Kidney epithelial cell (primary cell): Measurements from ENCODE around the gene PNPLA3. TPM values are rescaled to one million over a fixed set of nuclear protein-coding genes. Genes with fewer than 3 reads are reported as not detected.
"Not testable (repeated sequence)": the region's sequence is repeated elsewhere in the genome, so short reads cannot be mapped to it uniquely, and the experiment has no call there.

Experiments used
- DNase-seq: peaks from one replicate; pipeline ENCODE4 v3.0.0-alpha.2; 2010; ENCODE audit warnings: low read depth
- H3K27me3 ChIP-seq: 2 replicates; pipeline ENCODE4 v1.6.0; 2011; ENCODE audit warnings: low read length; ENCODE audit not compliant: control insufficient read depth, insufficient read depth
- H3K36me3 ChIP-seq: 2 replicates; pipeline ENCODE4 v1.5.1; 2011; ENCODE audit warnings: low read length; ENCODE audit not compliant: control insufficient read depth, insufficient read depth
- H3K4me3 ChIP-seq: 2 replicates; pipeline ENCODE4 v1.5.1; 2011; ENCODE audit warnings: low read depth, mild to moderate bottlenecking, control low read depth, low read length
- total RNA-seq: library from RNA; depleted of rRNA; stranded (reverse); fragments of >200 nt; gene quantifications from 2 replicates; pipeline ENCODE4 v1.2.3, GENCODE V29; 2015
- TF ChIP-seq, protein P1 (sequence below): IDR thresholded peaks from 2 replicates; pipeline ENCODE4 v1.5.1; 2011; ENCODE audit warnings: mild to moderate bottlenecking, moderate library complexity, low read length, control low read depth, inconsistent platforms; ENCODE audit not compliant: insufficient read depth, poor library complexity, severe bottlenecking

PNPLA3 gene
- total RNA-seq, 1 donor from 2014 or later: 5.2 TPM

DNA sequence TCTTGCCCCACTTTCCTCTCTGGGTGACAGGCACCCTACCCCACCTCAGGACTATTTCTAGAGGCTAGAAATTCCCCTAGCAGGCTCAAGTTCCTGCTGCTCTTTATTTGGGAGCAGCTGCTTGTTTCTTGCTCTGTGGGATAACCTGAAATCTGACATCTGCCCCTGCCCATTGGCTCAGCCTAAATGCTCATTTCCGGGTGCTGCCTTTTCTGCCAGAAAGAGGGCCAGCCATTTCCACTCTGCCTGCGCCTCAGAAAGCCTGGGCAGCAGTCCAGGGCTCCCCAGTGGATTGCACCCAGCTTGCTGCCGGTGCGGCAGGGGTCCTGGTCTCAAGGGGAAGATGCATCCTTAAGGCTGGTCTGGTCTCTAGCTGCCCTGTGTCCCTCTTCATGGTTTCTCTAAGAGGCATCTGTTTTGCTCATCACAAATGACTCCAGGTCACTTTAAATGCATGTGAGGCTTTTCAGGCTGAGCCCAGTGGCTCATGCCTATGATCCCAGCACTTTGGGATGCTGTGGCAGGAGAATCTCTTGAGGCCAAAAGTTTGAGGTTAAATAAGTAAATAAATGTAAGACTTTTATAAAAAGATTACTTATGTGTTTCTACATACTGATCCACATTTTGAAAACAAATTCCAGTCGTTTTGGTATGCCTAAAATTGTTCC is 21.5 kb upstream of the PNPLA3 start:
- no peaks in the 10 kb centered on the region for H3K36me3 ChIP-seq
- DNase-seq: peak; percentile 38
- H3K4me3 ChIP-seq: no peak overlapping the region
- TF ChIP-seq, protein P1, sequence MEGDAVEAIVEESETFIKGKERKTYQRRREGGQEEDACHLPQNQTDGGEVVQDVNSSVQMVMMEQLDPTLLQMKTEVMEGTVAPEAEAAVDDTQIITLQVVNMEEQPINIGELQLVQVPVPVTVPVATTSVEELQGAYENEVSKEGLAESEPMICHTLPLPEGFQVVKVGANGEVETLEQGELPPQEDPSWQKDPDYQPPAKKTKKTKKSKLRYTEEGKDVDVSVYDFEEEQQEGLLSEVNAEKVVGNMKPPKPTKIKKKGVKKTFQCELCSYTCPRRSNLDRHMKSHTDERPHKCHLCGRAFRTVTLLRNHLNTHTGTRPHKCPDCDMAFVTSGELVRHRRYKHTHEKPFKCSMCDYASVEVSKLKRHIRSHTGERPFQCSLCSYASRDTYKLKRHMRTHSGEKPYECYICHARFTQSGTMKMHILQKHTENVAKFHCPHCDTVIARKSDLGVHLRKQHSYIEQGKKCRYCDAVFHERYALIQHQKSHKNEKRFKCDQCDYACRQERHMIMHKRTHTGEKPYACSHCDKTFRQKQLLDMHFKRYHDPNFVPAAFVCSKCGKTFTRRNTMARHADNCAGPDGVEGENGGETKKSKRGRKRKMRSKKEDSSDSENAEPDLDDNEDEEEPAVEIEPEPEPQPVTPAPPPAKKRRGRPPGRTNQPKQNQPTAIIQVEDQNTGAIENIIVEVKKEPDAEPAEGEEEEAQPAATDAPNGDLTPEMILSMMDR: no peak
- no peaks in the 10 kb centered on the region for H3K27me3 ChIP-seq

DNA sequence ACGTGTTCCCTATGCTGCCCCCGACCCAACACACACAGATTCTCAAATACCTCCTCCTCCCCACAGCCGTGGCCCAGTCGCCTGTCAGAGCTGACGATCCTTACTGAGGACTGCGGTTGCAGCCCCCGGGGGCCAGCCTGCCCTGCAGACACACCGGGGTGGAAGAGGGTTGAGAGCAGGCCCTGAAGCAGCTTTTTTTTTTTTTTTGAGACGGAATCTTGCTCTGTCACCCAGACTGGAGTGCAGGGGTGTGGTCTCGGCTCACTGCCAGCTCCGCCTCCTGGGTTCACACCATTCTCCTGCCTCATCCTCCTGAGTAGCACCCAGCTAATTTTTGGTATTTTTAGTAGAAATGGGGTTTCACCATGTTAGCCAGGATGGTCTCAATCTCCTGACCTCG is 20.6 kb upstream of the PNPLA3 start:
- H3K4me3 ChIP-seq, DNase-seq, H3K27me3 ChIP-seq, H3K36me3 ChIP-seq: not testable (repeated sequence)

DNA sequence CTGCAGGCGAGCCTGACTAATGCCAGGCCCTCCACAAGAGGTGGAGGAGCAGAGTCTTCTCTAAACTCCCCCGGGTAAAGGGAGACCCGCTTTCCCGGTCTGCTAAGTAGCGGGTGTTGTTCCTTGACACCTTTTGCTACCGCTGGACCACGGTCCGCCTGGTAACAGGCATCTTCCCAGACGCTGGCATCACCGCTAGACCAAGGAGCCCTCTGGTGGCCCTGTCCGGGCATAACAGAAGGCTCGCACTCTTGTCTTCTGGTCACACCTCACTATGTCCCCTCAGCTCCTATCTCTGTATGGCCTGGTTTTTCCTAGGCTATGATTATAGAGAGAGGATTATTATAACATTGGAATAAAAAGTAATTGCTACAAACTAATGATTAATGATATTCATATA is 19.2 kb upstream of the PNPLA3 start:
- TF ChIP-seq, protein P1: peak; percentile 20
- not testable (repeated sequence) for H3K36me3 ChIP-seq, H3K4me3 ChIP-seq, DNase-seq, H3K27me3 ChIP-seq

DNA sequence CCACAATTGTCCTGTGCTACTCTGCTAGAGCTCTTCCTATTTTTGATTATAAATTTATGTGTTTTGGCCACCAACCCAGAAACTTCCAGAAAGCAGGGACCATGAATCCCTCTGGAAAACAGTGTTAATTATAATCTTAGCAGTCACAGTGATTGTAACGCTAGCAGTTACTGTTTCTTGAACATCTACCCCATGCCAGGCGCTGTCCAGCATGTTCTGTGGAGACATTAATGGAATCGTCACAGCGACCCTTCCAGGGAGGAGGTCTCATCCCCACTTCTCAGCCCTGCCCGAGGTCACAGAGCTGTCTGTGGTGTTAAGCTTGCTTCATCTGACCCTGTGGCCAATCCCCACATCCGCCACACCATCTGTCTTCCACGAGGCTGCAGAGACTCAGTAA is 17.9 kb upstream of the PNPLA3 start:
- Histone ChIP-seq H3K27me3 (peaks cover 6% of the 10 kb centered on the region), H3K4me3 (no peak overlapping the region), H3K36me3 (no peaks in the 10 kb centered on the region)
- TF ChIP-seq, protein P1: no peak
- DNase-seq: no peak

DNA sequence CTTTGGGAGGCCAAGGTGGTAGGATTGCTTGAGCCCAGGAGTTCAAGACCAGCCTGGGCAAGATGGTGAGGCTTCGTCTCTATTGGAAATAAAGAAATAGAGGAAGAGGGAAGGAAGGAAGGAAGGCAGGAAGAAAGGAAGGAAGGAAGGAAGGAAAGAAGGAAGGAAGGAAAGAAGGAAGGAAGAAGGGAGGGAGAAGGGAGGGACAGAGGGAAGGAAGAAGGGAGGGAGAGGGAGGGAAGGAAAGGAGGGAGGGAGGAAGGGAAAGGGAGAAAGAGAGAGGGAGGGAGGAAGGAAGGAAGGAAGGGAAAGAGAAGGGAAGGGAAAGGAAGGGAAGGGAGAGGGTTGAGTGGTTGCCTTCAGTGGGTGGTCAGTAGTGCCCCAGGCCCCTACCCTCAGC is 13.9 kb upstream of the PNPLA3 start:
- Histone ChIP-seq H3K4me3 (no peak overlapping the region), H3K36me3 (no peaks in the 10 kb centered on the region), H3K27me3 (peaks cover 10% of the 10 kb centered on the region)
- TF ChIP-seq, protein P1: no peak
- DNase-seq: no peak

DNA sequence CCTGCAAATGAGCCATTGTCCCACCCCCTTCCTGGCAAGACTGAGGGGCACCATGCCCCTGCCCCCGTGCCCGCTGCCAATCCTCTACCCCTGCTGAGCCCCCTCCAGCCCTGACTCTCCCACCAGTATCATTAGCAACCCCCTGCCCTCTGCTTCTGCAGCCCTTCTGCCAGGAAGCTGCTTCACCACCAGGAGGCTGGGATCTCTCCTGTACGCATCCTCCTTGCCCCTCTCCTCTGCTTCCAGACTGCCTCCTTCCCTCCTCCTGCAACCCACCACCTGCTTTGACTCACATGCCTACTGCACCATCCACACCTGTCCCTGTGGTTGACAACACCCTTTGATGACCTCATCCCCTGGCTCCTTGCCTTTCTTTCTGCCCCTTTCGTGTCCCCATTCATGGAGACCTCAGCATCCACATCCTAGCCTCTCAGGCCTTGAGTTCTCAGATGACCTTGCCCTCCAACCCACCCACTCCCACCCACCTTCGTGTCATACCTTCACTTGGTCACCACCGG is 13.4 kb upstream of the PNPLA3 start:
- peaks cover 10% of the 10 kb centered on the region for H3K27me3 ChIP-seq
- no peaks in the 10 kb centered on the region for H3K36me3 ChIP-seq
- TF ChIP-seq, protein P1: no peak
- DNase-seq: no peak
- no peak overlapping the region for H3K4me3 ChIP-seq
